Loucy (cell line): ENCODE results near the gene PGAM5.

ENCODE experiments used
- H2AFZ ChIP-seq: fragments of 200-600 bp; sonication (generic); 2 replicates; pipeline ENCODE4 v1.6.0; 2016; ENCODE audit warnings: antibody characterized with exemption, mild to moderate bottlenecking, low read length, moderate library complexity
- H3F3A ChIP-seq: fragments of 200-600 bp; 2 replicates; pipeline ENCODE4 v1.6.0; 2016; ENCODE audit warnings: antibody characterized with exemption, low read depth, mild to moderate bottlenecking
- H3K27me3 ChIP-seq: fragments of 200-600 bp; sonication (generic); 2 replicates; pipeline ENCODE4 v1.6.1; 2014; ENCODE audit warnings: low read length, mild to moderate bottlenecking; ENCODE audit not compliant: insufficient read depth, poor library complexity, severe bottlenecking
- H3K36me3 ChIP-seq: fragments of 200-600 bp; sonication (generic); 2 replicates; pipeline ENCODE4 v1.6.1; 2016; ENCODE audit warnings: low read length; ENCODE audit not compliant: insufficient read depth
- H3K4me1 ChIP-seq: fragments of 200-600 bp; sonication (generic); 2 replicates; pipeline ENCODE4 v1.5.1; 2014; ENCODE audit warnings: low read length, mild to moderate bottlenecking; ENCODE audit not compliant: insufficient read depth, poor library complexity, severe bottlenecking
- H3K4me2 ChIP-seq: fragments of 200-600 bp; sonication (generic); 2 replicates; pipeline ENCODE4 v1.6.0; 2014; ENCODE audit warnings: antibody characterized with exemption, low read length, low read depth, mild to moderate bottlenecking; ENCODE audit not compliant: poor library complexity, severe bottlenecking
- H3K4me3 ChIP-seq: fragments of 200-600 bp; sonication (generic); 2 replicates; pipeline ENCODE4 v1.5.1; 2014; ENCODE audit warnings: low read length, mild to moderate bottlenecking, mixed read lengths; ENCODE audit not compliant: poor library complexity, severe bottlenecking
- H3K79me2 ChIP-seq: fragments of 200-600 bp; sonication (generic); 2 replicates; pipeline ENCODE4 v1.6.1; 2014; ENCODE audit warnings: low read length; ENCODE audit not compliant: insufficient read depth
- H3K9ac ChIP-seq: fragments of 200-600 bp; sonication (generic); 2 replicates; pipeline ENCODE4 v1.6.0; 2014; ENCODE audit warnings: mild to moderate bottlenecking, low read depth, low read length, moderate library complexity; ENCODE audit not compliant: poor library complexity, severe bottlenecking
- H3K9me2 ChIP-seq: fragments of 200-600 bp; sonication (generic); replicated peaks from 2 replicates; pipeline ENCODE4 v1.6.1; 2016; ENCODE audit warnings: low read depth, low read length, mixed read lengths
- H3K9me3 ChIP-seq: fragments of 200-600 bp; sonication (generic); 2 replicates; pipeline ENCODE4 v1.6.1; 2014; ENCODE audit warnings: mild to moderate bottlenecking, antibody characterized with exemption, low read length, low read depth; ENCODE audit not compliant: insufficient read depth
- H4K20me1 ChIP-seq: fragments of 200-600 bp; sonication (generic); 2 replicates; pipeline ENCODE4 v1.6.0; 2014; ENCODE audit warnings: antibody characterized with exemption, low read length, mild to moderate bottlenecking; ENCODE audit not compliant: insufficient read depth, poor library complexity, severe bottlenecking
- CTCF ChIP-seq: fragments of 200-600 bp; sonication (generic); conservative IDR thresholded peaks from 2 replicates; pipeline ENCODE4 v1.5.1; 2014; ENCODE audit warnings: mild to moderate bottlenecking, antibody characterized with exemption, low read length
- EZH2phosphoT487 ChIP-seq: fragments of 200-600 bp; IDR thresholded peaks from 2 replicates; pipeline ENCODE4 v1.6.1; 2018; ENCODE audit warnings: antibody characterized with exemption, mild to moderate bottlenecking, moderate library complexity, borderline replicate concordance

The PGAM5 gene

GRCh38 chr12:132717011-132717410, 6.4 kb downstream of the PGAM5 start:
- Histone ChIP-seq H3F3A (no peaks in the 10 kb centered on the region), H3K9me2 (no peaks in the 10 kb centered on the region), H3K4me3 (no peak overlapping the region), H2AFZ (no peak overlapping the region), H3K27me3 (no peaks in the 10 kb centered on the region), H3K36me3 (peaks cover 47% of the 10 kb centered on the region; the same call in 1 of the 2 replicates), H3K4me2 (no peak overlapping the region), H3K79me2 (peaks cover 29% of the 10 kb centered on the region), H3K4me1 (peaks cover 8% of the 10 kb centered on the region), H3K9ac (no peak overlapping the region), H4K20me1 (peaks cover 11% of the 10 kb centered on the region), H3K9me3 (no peaks in the 10 kb centered on the region)
- TF ChIP-seq CTCF (no peak), EZH2phosphoT487 (no peak)

DNA sequence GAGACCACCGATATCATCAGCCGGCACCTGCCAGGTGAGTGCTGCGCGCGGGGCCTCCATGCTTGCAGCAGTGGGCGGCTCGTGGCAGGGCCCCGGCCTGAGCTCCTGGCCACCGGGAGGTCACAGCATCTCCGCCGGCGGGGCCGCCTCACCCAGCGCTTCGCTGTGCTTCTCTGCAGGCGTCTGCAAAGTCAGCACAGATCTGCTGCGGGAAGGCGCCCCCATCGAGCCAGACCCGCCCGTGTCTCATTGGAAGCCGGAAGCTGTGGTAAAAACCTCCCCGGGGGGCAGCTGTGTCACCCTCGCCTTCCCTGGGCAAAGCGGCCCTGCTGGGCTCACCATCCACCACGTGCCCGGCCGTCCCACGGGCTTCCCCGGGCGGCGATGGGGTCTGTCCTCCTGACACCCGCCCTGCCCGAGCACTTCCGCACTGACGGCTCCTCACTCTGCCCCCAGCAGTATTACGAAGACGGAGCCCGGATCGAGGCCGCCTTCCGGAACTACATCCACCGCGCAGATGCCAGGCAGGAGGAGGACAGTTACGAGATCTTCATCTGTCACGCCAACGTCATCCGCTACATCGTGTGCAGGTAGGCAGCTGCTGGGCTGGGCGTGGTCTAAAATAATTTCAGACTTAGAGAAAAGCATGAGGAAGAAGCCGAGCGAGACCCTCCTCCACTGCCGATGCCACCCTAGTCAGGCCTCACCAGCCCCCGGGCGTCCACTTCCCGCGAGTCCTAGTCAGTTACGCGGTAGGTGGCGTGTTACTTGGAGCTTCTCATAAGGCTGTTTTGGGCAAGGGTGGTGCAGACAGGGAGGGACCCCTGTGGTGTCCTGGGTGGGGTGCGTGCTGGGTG, 7.1 kb downstream of the PGAM5 start:
- Histone ChIP-seq H2AFZ (no peak overlapping the region), H3K4me1 (peaks cover 6% of the 10 kb centered on the region), H3K9me3 (no peaks in the 10 kb centered on the region), H3K27me3 (no peaks in the 10 kb centered on the region), H3K4me3 (no peak overlapping the region), H3K79me2 (peaks cover 22% of the 10 kb centered on the region), H4K20me1 (peaks cover 11% of the 10 kb centered on the region), H3K4me2 (no peak overlapping the region), H3F3A (no peaks in the 10 kb centered on the region), H3K36me3 (peaks cover 51% of the 10 kb centered on the region; the same call in 1 of the 2 replicates), H3K9ac (no peak overlapping the region), H3K9me2 (no peaks in the 10 kb centered on the region)
- TF ChIP-seq CTCF (no peak), EZH2phosphoT487 (no peak)

- TF ChIP-seq CTCF, result no peak
- no peak for TF ChIP-seq EZH2phosphoT487
- no peak overlapping the region for H3K4me3 ChIP-seq
- H3K9me2 ChIP-seq, result no peaks in the 10 kb centered on the region
- H4K20me1 ChIP-seq, result peaks cover 4% of the 10 kb centered on the region
- peaks cover 13% of the 10 kb centered on the region for H3K79me2 ChIP-seq
- H3K4me1 ChIP-seq, result no peaks in the 10 kb centered on the region
- H3K36me3 ChIP-seq, result peaks cover 58% of the 10 kb centered on the region; the same call in 1 of the 2 replicates
- H3K4me2 ChIP-seq, result no peak overlapping the region
- no peak overlapping the region for H3K9ac ChIP-seq
- no peaks in the 10 kb centered on the region for H3F3A ChIP-seq
- no peaks in the 10 kb centered on the region for H3K27me3 ChIP-seq
- no peak overlapping the region for H2AFZ ChIP-seq
- H3K9me3 ChIP-seq, result no peaks in the 10 kb centered on the region
Observed at GRCh38 chr12:132718644-132719043, 8.0 kb downstream of the PGAM5 start.
